DND-41 (cell line): ENCODE data around the gene ATP1A1.

ENCODE experiments used
- ATAC-seq: fragments of 200-7000 bp; cut with Tn5 transposase; 3 replicates; pipeline ENCODE4 v1.9.1; 2021; ENCODE audit warnings: low read depth; ENCODE audit not compliant: insufficient read depth
- DNase-seq: peaks from one replicate; pipeline ENCODE4 v3.0.0-alpha.2; 2020
- H2AFZ ChIP-seq: 2 replicates; pipeline ENCODE4 v1.6.0; 2012; ENCODE audit warnings: low read depth, low read length
- H3K27ac ChIP-seq: 2 replicates; pipeline ENCODE4 v1.5.1; 2012; ENCODE audit warnings: low read length, inconsistent platforms
- H3K27me3 ChIP-seq: fragments of 200-600 bp; sonication (generic); 2 replicates; pipeline ENCODE4 v1.6.0; 2012; ENCODE audit warnings: low read length, mild to moderate bottlenecking, inconsistent platforms; ENCODE audit not compliant: insufficient read depth, poor library complexity
- H3K36me3 ChIP-seq: 2 replicates; pipeline ENCODE4 v1.5.1; 2012; ENCODE audit warnings: low read length, inconsistent platforms; ENCODE audit not compliant: insufficient read depth
- H3K4me1 ChIP-seq: 2 replicates; pipeline ENCODE4 v1.5.1; 2012; ENCODE audit warnings: mild to moderate bottlenecking, low read length; ENCODE audit not compliant: insufficient read depth
- H3K4me2 ChIP-seq: 2 replicates; pipeline ENCODE4 v1.6.0; 2012; ENCODE audit warnings: mild to moderate bottlenecking, moderate library complexity, low read length, inconsistent platforms; ENCODE audit not compliant: insufficient read depth
- H3K4me3 ChIP-seq, 2 experiments: fragments of 200-600 bp in 1 of 2; shearing (Covaris generic) in 1 of 2; 2 replicates each; pipeline ENCODE4 v1.5.1; 2012 to 2016; ENCODE audit warnings: inconsistent platforms in 2 of 2, low read length in 2 of 2, mild to moderate bottlenecking in 2 of 2, low read depth in 1 of 2, moderate library complexity in 1 of 2
- H3K79me2 ChIP-seq: 2 replicates; pipeline ENCODE4 v1.6.0; 2012; ENCODE audit warnings: low read length, inconsistent platforms; ENCODE audit not compliant: insufficient read depth
- H3K9ac ChIP-seq: 2 replicates; pipeline ENCODE4 v1.6.0; 2012; ENCODE audit warnings: low read depth, mild to moderate bottlenecking, inconsistent platforms, low read length, moderate library complexity
- H3K9me3 ChIP-seq: 2 replicates; pipeline ENCODE4 v1.5.1; 2012; ENCODE audit warnings: low read length, moderate library complexity, mild to moderate bottlenecking, inconsistent platforms; ENCODE audit not compliant: insufficient read depth, severe bottlenecking
- H4K20me1 ChIP-seq: 2 replicates; pipeline ENCODE4 v1.6.0; 2012; ENCODE audit warnings: low read length; ENCODE audit not compliant: insufficient read depth
- EZH2 ChIP-seq: IDR thresholded peaks from 3 replicates; pipeline ENCODE4 v1.6.1; 2012; ENCODE audit warnings: borderline replicate concordance, low read depth, mild to moderate bottlenecking, moderate library complexity, low read length, inconsistent platforms; ENCODE audit not compliant: severe bottlenecking
- TF ChIP-seq, protein P1 (sequence below): IDR thresholded peaks from 2 replicates; pipeline ENCODE4 v1.5.1; 2012; ENCODE audit warnings: borderline replicate concordance, low read length, moderate library complexity, mild to moderate bottlenecking; ENCODE audit not compliant: poor library complexity, severe bottlenecking; ENCODE audit errors: extremely low read depth

Gene ATP1A1

DNA sequence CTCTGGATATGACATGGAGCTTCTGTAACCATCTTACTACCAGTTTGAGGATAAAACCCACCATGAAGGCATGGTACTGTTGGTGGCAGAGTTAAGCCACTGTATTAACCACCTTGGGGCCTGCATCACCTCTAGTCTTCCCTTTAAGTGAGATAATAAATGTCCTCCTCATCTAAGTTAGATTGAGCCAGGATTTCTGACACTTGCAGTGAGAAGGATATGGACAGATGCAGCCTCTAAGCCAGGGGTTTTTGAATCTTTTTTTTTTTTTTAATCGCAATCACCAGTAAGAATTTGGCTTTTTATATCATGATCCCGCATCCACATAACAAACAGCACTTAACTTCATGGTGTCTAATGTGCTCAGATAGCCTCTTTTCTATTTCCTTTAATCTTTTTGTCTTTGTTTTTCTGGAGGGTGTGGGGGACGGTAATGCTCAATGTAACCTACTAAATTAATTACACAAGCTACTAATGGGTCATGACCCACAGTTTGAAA is 42.2 kb downstream of the ATP1A1 start:
- no peak for DNase-seq
- Histone ChIP-seq H4K20me1 (no peaks in the 10 kb centered on the region), H3K79me2 (peaks cover 5% of the 10 kb centered on the region; the same call in 1 of the 2 replicates), H3K4me2 (no peak overlapping the region), H3K9me3 (no peaks in the 10 kb centered on the region), H2AFZ (no peak overlapping the region), H3K4me3 (no peak overlapping the region), H3K36me3 (no peaks in the 10 kb centered on the region), H3K27ac (no peak overlapping the region), H3K4me1 (peaks cover 31% of the 10 kb centered on the region), H3K27me3 (no peaks in the 10 kb centered on the region), H3K9ac (no peak overlapping the region)
- TF ChIP-seq EZH2: no peak
- TF ChIP-seq, protein P1, sequence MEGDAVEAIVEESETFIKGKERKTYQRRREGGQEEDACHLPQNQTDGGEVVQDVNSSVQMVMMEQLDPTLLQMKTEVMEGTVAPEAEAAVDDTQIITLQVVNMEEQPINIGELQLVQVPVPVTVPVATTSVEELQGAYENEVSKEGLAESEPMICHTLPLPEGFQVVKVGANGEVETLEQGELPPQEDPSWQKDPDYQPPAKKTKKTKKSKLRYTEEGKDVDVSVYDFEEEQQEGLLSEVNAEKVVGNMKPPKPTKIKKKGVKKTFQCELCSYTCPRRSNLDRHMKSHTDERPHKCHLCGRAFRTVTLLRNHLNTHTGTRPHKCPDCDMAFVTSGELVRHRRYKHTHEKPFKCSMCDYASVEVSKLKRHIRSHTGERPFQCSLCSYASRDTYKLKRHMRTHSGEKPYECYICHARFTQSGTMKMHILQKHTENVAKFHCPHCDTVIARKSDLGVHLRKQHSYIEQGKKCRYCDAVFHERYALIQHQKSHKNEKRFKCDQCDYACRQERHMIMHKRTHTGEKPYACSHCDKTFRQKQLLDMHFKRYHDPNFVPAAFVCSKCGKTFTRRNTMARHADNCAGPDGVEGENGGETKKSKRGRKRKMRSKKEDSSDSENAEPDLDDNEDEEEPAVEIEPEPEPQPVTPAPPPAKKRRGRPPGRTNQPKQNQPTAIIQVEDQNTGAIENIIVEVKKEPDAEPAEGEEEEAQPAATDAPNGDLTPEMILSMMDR: no peak
- no peak for ATAC-seq

DNA sequence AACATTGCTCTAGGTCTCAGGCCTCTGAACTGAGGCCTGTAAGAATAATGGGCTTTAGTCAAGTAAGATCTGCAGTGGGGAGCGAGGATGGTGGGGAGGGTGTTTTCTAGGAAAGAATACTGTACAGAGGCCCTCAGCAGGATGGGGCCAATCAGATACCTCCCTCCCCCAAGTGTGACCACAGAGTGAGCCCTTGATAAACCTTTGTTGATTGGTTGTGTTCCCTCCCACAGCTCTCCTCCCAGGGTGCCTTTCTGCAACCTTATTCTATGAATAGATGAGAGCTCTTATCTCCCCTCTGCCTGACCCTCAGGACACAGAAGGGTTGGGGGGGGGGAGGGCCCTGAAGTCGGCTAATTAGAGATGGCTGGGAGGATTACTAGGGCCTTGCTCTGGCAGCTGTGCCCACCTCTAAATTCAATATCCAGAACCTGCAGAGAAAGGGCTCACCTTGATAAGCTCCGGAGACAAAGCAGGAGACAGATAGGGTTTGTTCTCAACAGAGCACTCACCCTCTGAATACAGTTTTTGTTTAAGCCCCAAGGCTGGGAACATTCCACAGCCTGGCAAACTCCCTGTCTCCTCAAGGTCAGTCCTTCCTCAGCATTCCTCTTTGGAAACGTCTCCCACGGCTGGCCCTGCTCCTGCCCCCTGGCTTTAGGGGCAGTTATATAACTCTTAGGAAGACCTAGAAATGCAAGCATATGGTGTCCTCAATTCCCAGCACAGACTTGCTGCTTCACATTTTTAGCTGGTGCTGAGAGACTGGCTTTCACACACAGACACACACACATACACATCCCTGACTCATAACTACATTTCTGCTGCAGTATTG is 42.9 kb downstream of the ATP1A1 start:
- Histone ChIP-seq H3K4me3 (no peak overlapping the region), H3K27ac (no peak overlapping the region), H3K9ac (0 out of 2 replicates have a peak overlapping the region, but pooled peaks have one; percentile 77), H3K79me2 (peaks cover 5% of the 10 kb centered on the region; the same call in 1 of the 2 replicates), H3K4me2 (no peak overlapping the region), H2AFZ (no peak overlapping the region), H4K20me1 (no peaks in the 10 kb centered on the region), H3K36me3 (no peaks in the 10 kb centered on the region), H3K27me3 (peaks cover under 1% of the 10 kb centered on the region), H3K9me3 (no peaks in the 10 kb centered on the region), H3K4me1 (peaks cover 31% of the 10 kb centered on the region)
- no peak for TF ChIP-seq EZH2
- TF ChIP-seq, protein P1: no peak
- DNase-seq: peak; percentile 37
- 0 out of 3 replicates have a peak, but pooled peaks have one; percentile 18 for ATAC-seq

DNA sequence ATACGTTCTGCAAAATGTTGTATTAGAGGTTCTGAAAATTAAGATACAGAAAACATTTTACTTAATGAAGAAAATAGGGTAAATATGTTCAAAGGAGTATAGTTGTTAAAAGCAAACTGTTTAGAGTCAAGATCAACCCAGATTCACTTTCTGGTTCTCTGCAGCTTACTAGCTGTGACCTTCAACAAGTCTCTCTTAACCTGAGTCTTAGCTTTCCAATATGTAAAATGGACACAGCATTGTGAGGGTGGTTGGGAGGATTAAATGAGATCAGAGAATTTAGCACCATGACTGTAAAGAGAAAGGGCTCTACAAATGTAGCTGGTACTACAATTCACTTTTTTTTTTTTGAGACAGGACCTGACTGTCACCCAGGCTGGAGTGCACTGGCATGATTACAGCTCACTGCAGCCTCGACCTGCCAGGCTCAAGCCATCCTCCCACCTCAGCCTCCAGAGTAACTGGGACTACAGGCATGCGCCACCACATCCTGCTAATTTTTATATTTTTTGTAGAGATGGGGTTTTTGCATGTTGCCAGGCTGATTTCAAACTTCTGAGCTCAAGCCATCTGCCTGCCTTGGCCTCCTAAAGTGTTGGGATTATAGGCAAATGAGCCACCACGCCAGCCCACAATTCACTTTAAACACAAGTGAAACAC is 43.9 kb downstream of the ATP1A1 start:
- no peaks in the 10 kb centered on the region for H3K36me3 ChIP-seq
- H3K9ac ChIP-seq: peak overlapping the region; percentile 77

More for the DNA sequence above, 43.9 kb downstream of the ATP1A1 start:
- Histone ChIP-seq H2AFZ (no peak overlapping the region; the same call in 1 of the 2 replicates), H3K79me2 (peaks cover 5% of the 10 kb centered on the region; the same call in 1 of the 2 replicates), H4K20me1 (no peaks in the 10 kb centered on the region), H3K4me2 (peak overlapping the region; percentile 78), H3K27me3 (peaks cover 3% of the 10 kb centered on the region), H3K27ac (peak overlapping the region; percentile 72; the same call in 1 of the 2 replicates), H3K4me3 (peak overlapping the region in 1 of 2 experiments; percentile 67; a peak in 2 of 4 replicates), H3K4me1 (peaks cover 31% of the 10 kb centered on the region), H3K9me3 (no peaks in the 10 kb centered on the region)
- ATAC-seq (no peak), DNase-seq (peak; percentile 28)
- TF ChIP-seq, protein P1: no peak
- TF ChIP-seq EZH2: no peak
